COLO829 (cell line): ENCODE results near the gene CCDC3.
"Not testable (repeated sequence)": the region's sequence is repeated elsewhere in the genome, so short reads cannot be mapped to it uniquely, and the experiment has no call there.

ENCODE experiments used
- DNase-seq: peaks from one replicate; pipeline ENCODE4 v3.0.0; 2012; ENCODE audit warnings: low spot score

The CCDC3 gene

DNA sequence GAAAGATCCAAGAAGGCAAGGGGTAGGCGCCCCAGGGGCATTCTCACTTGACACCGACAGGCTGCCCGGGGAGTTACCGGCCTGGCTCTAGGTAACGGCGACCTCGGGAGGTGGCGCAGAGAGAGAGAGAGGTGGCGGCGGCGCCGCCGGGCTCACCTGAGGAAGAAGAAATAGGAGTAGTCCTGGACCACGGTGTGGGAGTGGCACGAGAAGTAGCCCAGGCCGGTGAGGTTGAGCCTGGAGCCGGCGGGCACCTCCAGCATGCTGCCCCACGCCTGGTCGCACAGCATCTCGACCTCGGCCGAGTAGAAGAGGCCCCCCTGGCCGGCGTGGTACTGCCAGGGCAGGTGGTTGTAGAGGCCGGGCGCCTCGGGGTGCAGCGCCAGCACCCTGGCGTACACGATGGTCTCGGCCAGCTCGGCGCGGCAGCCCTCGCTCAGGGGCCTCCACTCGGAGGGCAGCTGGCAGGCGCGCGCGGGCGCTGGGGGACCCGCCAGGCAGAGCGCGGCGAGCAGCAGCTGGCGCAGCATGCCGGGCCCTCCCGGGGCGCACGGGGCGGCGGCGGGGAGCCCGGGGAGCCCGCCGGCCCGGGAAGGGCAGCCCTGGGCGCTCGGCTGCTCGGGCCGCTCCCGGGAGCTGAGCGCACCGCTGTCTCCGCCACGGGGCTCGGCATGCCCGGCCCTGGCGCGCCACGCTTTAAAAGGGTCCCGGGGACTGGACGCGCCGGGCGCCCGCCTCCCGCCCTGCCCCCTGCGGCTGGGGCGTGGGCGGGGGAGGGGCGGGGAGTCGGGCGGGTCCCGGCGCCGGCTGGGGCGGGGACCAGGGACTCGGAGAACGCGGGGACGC is at the start of gene CCDC3:
Gene CCDC3, minus strand, starts transcription at position 673 of the 846 bp plus-strand sequence. Its CDS starts 143 bp downstream, at position 530.
- no peak for DNase-seq

- DNase-seq = no peak
These were observed 49.7 kb upstream of the CCDC3 start for GRCh38 chr10:13051126-13051694.

- DNase-seq = no peak
These were observed 48.4 kb upstream of the CCDC3 start for GRCh38 chr10:13049774-13050420.

DNA sequence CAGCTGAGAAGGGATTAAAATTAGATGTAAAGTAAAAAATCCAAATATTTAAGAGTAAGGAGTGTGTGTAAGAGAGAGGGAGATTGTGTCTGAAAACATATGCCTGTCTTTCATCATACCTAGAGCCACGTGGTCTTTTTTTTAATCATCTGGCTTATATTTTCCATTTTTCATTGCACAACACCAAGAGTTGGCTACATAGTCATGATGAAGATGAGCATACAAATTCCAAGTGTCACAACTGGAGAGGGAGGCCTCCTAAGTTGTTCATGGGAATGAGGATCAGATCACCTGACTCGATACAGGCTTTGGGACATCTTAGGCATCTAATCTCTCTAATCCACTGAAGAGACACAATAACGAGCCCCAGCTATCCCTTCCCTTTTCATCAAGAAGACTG is 47.2 kb upstream of the CCDC3 start:
- no peak for DNase-seq

DNA sequence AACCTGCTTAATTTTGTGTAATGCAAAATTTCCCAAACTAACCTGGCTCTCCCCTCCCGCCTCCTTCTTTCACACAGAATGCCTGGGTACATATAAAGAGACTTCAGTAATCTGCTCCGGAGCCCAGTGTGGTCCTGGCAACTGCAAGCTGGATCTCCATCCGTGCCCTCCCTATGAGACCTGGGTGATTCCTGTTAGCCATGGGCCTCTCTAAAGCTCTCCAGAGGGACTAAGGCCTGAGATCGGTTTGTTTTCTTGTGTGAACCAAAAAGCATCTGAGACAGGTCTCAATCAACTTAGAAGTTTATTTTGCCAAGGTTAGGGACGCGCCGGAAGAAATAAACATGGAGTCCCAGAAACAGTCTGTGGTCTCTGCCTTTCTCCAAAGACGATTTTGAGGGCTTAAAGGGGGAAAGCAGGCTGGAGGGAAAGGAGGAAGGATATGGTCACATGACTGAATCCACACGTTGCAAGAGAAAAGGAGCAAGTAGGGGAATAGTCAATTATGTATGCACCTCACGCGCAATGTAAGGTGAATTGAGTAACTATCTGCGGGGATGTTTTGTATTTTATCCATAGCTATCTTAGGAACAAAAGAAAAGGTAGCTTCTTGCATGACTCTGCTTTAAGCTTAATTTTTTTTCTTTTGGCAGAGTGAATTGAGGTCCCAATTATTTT is 46.2 kb upstream of the CCDC3 start:
- DNase-seq = no peak

GRCh38 chr10:13046851-13047528 is 45.5 kb upstream of the CCDC3 start:
- DNase-seq = no peak

GRCh38 chr10:13043520-13043919 is 42.0 kb upstream of the CCDC3 start:
- DNase-seq = no peak

DNA sequence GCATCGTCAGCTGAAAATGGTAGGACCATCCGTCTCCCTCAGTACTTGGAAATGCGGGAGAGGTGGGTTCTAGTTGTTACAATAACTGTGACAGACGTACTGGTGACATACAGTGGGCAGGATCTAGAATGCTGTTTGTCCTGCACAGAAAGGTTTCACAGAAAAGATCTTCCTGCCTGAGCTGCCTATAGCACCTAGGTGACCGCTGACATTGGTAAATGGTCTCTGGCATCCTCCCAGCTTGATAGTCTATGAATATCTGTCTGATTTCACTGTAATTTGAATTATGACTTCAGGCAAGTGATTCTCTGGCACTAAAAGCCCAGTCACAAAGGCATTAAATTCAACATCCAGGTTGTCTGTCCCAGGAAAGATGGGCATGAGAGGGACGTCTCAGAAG is 38.2 kb upstream of the CCDC3 start:
- DNase-seq = no peak

DNA sequence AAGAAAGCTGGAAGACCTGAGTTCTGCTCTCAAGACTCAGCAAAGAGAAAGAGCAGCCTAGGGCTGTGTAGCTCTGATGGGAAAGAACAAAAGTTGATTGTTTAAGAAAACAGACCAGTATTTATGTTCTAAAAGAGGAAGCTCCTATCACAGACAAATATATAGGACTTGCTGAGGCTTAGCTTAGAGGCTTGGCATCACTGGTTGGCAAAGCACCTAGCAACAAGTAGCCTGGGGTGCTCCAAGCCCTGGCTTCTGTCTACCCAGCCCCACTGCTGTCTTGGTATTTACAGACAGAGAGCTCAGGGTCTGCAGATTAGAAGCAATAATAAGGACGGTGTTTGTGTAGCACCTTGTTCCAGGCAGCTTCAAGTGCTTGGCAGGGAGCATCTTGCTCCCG is 36.9 kb upstream of the CCDC3 start:
- peak; percentile 61 for DNase-seq

GRCh38 chr10:13037832-13038231 is 36.3 kb upstream of the CCDC3 start:
- no peak for DNase-seq

- DNase-seq = no peak
These were observed 35.3 kb upstream of the CCDC3 start for GRCh38 chr10:13036841-13037240.

DNA sequence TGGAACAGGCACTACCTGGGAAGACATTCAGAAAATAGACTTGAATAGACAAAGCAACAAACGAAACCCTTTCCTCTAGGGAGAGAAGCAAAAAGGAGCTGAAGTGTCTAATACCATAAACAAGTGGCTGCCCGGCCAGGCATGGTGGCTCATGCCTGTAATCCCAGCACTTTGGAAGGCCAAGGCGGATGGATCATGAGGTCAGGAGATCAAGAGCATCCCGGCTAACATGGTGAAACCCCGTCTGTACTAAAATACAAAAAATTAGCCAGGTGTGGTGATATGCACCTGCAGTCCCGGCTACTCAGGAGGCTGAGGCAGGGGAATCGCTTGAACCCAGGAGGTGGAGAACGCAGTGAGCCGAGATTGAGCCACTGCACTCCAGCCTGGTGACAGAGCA is 34.2 kb upstream of the CCDC3 start:
- not testable (repeated sequence) for DNase-seq

- DNase-seq = no peak
These were observed 25.4 kb upstream of the CCDC3 start for GRCh38 chr10:13026873-13027272.

- DNase-seq = no peak
These were observed 22.2 kb upstream of the CCDC3 start for GRCh38 chr10:13023754-13024153.

DNA sequence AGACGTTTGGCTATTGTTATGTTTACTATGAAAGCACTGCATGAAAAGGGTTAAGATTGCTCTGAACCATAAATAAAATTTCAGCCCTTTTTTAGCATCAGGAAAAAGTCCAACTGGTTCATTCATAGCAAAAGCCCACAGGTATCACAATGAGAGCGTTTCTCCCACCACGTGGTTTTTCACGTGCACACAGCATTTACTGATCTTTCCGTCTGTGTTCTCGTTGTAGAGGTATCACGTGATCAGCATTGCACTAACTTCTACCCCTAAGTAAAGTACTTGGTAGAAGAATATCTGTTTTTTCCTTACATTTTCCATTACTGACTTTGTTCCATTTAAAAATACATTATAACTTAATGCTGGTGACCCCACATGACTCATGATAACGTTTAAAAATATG is 17.8 kb upstream of the CCDC3 start:
- no peak for DNase-seq

DNA sequence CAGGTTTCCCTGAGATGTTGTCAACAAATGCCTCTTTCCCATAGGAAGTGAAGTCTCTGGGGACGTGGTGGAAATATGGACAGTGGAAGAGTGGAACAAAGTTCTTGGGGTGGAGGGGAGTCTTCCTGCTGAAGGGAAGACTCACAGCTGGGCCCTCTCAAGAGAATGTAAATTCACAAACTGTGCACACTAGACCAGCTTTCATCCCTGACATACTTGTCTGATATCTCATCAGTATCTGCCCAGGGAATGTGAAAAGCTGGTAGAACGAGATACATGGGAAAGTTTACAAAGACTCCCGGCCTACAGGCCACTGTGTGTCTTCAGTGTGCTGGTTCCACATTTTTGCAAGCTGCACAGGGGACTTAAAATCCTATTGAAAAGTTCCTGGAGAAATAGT is 16.7 kb upstream of the CCDC3 start:
- DNase-seq = no peak

GRCh38 chr10:13016886-13017285 is 15.4 kb upstream of the CCDC3 start:
- no peak for DNase-seq

DNA sequence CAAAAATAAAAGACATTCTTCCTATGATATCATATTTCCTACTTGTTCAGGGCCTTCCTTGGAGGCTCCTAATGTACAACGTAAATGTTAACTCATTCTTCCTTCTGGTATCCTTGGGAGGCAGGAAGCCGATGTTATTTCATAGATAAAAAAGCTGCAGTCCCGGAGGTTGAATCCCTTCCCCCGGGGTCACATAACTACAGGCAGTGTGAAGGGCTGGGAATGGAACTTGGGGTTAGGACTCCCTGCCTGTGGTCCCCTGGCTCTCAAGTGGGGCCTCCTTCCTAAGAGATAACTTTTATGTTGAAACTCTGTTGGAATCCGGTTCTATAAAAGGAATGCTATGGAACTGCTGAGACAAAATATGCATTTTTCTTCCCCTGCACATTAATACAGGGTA is 14.9 kb upstream of the CCDC3 start:
- DNase-seq = no peak

GRCh38 chr10:13006037-13006436 is 4.5 kb upstream of the CCDC3 start:
- no peak for DNase-seq

- DNase-seq = no peak
These were observed 2.2 kb upstream of the CCDC3 start for GRCh38 chr10:13003759-13004158.

GRCh38 chr10:13003004-13003403 is 1.5 kb upstream of the CCDC3 start:
- no peak for DNase-seq

DNA sequence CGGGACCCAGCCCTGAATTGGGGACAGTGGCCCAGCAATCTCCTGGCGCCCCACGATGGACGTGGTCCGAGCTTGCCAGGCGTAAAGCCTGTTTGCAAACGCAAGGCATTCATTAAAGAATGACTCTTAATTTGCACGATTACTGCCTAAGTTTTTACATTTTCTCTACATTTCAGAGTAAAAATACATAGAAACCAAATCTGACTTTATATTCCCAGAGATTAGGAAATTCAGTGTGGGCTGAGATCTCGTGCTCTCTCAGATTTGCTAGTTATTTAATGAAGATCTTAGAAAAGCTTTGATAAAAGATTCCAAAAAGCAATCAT is 337 bp upstream of the CCDC3 start:
- no peak for DNase-seq
